SW 1271 (cell line): ENCODE results near the gene NUP155.
A peak's percentile ranks its signal among the peaks of the same experiment; 100 is the strongest.
"Not testable (repeated sequence)": the region's sequence is repeated elsewhere in the genome, so short reads cannot be mapped to it uniquely, and the experiment has no call there.

Experiments
- DNase-seq, 2 experiments: peaks; one replicate each; lab custom pipeline; 2025; lab: John Stamatoyannopoulos, UW

The NUP155 gene

GRCh38 chr5:37275511-37275910, 95.4 kb downstream of the NUP155 start:
- no peak for DNase-seq

- DNase-seq: peak; percentile 25 to 82
These were observed 98.4 kb downstream of the NUP155 start for GRCh38 chr5:37272511-37272910.

- DNase-seq: not testable (repeated sequence)
These were observed 102.8 kb downstream of the NUP155 start for GRCh38 chr5:37268100-37268499.

GRCh38 chr5:37255774-37256358, 115.0 kb downstream of the NUP155 start:
- no peak for DNase-seq

GRCh38 chr5:37254581-37254980, 116.3 kb downstream of the NUP155 start:
- no peak for DNase-seq

GRCh38 chr5:37251665-37252064, 119.2 kb downstream of the NUP155 start:
- no peak for DNase-seq

GRCh38 chr5:37249815-37250164, 121.1 kb downstream of the NUP155 start:
- no peak for DNase-seq

- DNase-seq: peak; percentile 29 to 74
These were observed 121.7 kb downstream of the NUP155 start, which contains the start of gene CPLANE1 for GRCh38 chr5:37248970-37249814. Gene CPLANE1 (minus strand): TSS chr5:37249376. CDS start chr5:37247698, 1,678 bp downstream.

- no peak for DNase-seq
These were observed 122.4 kb downstream of the NUP155 start for GRCh38 chr5:37248421-37248969.

GRCh38 chr5:37247496-37247895, 123.4 kb downstream of the NUP155 start:
- DNase-seq: no peak

GRCh38 chr5:37247036-37247435, 123.9 kb downstream of the NUP155 start:
- no peak for DNase-seq
